Stimulated activated naive CD8-positive, alpha-beta T cell treated with anti-CD3 and anti-CD28 coated beads, Interleukin-15, Interleukin-2, amounts not matched to agents 100 ng/mL and 50 ng/mL, for 24 hours (primary cell): Measurements from ENCODE around the gene ARHGAP26.

Experiments
- H3K27ac Mint-ChIP-seq: one replicate; pipeline ENCODE4 v1.8.0; 2021; ENCODE audit warnings: mild to moderate bottlenecking, mixed read lengths
- H3K27me3 Mint-ChIP-seq: one replicate; pipeline ENCODE4 v1.8.0; 2021; ENCODE audit warnings: mixed read lengths
- H3K36me3 Mint-ChIP-seq: one replicate; pipeline ENCODE4 v1.8.0; 2021; ENCODE audit warnings: low read depth, mixed read lengths
- H3K4me1 Mint-ChIP-seq: one replicate; pipeline ENCODE4 v1.8.0; 2021; ENCODE audit warnings: low read depth, mixed read lengths
- H3K4me3 Mint-ChIP-seq: one replicate; pipeline ENCODE4 v1.8.0; 2021; ENCODE audit warnings: mild to moderate bottlenecking, mixed read lengths
- H3K9me3 Mint-ChIP-seq: one replicate; pipeline ENCODE4 v1.8.0; 2021; ENCODE audit warnings: mixed read lengths

ARHGAP26 gene

DNA sequence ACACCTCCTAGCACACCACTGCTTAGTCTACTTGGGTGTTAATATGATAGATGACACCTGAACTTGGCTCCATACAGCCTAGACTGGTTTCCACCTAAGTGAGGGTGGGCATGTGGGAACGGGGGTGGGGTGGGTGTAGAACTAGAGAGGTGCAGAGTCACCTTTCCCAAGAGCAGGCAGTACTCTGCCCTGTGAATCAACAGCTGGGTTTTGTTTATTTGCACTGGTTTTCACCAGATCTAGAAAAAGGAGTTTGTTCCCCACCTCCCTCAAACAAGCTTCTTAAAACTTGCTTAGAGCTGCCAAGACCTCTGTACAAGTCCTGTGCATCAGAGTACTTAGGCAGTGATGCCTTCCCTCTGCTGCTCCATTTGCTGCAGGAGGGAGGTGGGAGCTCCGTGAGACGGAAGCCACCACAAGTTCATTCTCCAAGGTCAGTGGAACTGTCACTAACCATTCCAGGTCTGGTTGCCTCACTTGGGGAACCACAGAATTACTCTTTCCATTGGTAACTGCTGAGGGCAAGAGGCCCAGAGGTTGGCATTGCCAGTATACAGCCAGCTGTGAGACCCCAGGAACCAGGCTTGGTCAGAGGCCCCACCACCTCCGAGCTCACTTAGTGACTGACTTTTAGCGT, 469.8 kb downstream of the ARHGAP26 start:
- H3K27me3 Mint-ChIP-seq, result no peaks in the 10 kb centered on the region
- peaks cover 5% of the 10 kb centered on the region for H3K9me3 Mint-ChIP-seq
- no peaks in the 10 kb centered on the region for H3K36me3 Mint-ChIP-seq
- no peaks in the 10 kb centered on the region for H3K4me1 Mint-ChIP-seq
- H3K4me3 Mint-ChIP-seq, result no peak overlapping the region
- H3K27ac Mint-ChIP-seq, result no peak overlapping the region

DNA sequence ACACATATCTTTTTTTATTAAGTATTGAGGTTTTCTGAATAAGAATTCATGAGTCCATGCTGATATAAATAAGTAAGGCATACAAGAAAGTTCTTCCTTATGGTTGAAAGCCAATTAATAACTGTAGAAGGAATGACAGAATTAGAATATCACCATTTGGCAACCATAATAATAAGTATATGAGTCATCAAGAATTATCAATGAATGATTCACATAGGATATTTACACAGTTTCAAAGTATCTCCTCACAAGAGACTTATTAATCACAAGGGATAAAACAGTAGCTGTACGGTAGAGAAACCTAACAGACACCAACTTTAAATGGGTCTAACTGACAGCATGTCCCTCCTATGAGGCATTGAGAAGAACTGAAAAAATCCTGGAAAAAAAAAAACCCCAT, 471.7 kb downstream of the ARHGAP26 start:
- H3K4me3 Mint-ChIP-seq, result no peak overlapping the region
- no peak overlapping the region for H3K27ac Mint-ChIP-seq
- peaks cover 11% of the 10 kb centered on the region for H3K9me3 Mint-ChIP-seq
- no peaks in the 10 kb centered on the region for H3K36me3 Mint-ChIP-seq
- no peaks in the 10 kb centered on the region for H3K27me3 Mint-ChIP-seq
- H3K4me1 Mint-ChIP-seq, result no peaks in the 10 kb centered on the region

DNA sequence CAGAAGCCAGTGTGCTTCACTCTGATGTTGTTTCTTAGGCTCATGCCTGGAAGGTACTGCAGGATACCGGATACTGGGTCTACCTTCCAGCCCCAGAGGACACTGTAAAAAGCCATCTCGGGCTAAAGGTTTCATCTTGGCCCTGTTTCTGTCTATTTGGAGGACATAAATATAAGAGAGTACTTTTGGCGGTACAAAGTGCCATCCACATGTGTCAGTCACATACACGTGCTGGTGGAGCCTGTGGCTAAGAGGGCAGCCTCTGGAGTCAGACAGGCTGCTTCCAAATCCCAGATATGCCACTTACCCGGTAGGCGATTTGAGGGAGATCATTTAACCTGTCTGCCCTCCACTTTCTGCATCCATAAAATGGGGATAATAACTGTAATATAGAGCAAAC, 472.9 kb downstream of the ARHGAP26 start:
- no peaks in the 10 kb centered on the region for H3K27me3 Mint-ChIP-seq
- H3K9me3 Mint-ChIP-seq, result peaks cover 11% of the 10 kb centered on the region
- H3K4me3 Mint-ChIP-seq, result no peak overlapping the region
- no peak overlapping the region for H3K27ac Mint-ChIP-seq
- H3K4me1 Mint-ChIP-seq, result no peaks in the 10 kb centered on the region
- H3K36me3 Mint-ChIP-seq, result no peaks in the 10 kb centered on the region

DNA sequence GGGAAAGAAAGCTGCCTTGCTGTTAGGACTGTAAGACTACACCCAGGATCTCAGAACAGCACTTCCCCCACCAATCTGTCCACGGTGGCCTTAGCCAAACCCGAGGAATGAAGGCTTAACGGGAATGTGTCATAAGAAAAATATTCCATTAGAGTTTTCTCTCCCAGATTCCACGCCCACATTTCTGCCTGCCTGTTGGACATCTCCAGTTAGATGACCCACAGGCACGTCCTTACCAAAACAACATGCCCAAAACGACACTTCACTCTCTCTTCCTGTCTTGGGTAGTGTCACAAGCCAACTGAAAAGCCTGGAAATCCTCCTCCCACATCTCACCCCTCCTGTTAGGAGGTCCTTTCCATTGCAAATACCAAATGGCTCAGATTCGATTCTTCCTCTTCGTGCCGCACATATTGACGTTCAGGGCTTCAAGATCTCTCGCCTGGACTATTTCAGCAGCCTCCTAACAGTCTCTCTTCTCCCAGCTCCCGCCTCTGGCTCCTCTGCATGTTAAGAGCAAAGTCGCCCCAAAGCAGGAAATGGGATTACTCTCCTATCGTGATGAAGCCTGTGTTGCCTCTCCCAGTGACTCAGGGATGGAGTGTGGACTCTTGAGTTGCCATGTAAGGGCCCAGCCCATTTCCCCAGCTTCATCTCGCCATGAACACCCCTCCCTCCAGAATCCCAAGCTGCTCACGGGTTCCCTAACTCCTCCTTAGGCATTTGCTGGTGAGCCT, 474.0 kb downstream of the ARHGAP26 start:
- Mint-ChIP-seq H3K27ac (no peak overlapping the region), H3K4me1 (no peaks in the 10 kb centered on the region), H3K36me3 (no peaks in the 10 kb centered on the region), H3K9me3 (peaks cover 11% of the 10 kb centered on the region), H3K27me3 (no peaks in the 10 kb centered on the region), H3K4me3 (no peak overlapping the region)

DNA sequence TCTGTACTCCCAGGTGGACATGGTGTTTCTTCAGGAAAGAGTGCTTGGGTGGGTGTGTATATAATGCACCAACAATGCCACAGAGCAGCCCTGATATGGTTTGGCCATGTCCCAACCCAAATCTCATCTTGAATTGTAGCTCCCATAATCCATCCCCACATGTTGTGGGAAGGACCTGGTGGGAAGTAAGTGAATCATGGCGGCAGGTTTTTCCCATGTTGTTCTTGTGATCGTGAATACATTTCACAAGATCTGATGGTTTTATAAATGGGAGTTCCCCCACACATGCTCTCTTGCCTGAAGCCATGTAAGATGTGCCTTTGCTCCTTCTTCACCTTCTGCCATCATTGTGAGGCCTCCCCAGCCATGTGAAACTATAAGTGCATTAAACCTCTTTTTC, 474.8 kb downstream of the ARHGAP26 start:
- Mint-ChIP-seq H3K27ac (no peak overlapping the region), H3K4me3 (no peak overlapping the region), H3K27me3 (no peaks in the 10 kb centered on the region), H3K9me3 (peaks cover 11% of the 10 kb centered on the region), H3K4me1 (no peaks in the 10 kb centered on the region), H3K36me3 (no peaks in the 10 kb centered on the region)

DNA sequence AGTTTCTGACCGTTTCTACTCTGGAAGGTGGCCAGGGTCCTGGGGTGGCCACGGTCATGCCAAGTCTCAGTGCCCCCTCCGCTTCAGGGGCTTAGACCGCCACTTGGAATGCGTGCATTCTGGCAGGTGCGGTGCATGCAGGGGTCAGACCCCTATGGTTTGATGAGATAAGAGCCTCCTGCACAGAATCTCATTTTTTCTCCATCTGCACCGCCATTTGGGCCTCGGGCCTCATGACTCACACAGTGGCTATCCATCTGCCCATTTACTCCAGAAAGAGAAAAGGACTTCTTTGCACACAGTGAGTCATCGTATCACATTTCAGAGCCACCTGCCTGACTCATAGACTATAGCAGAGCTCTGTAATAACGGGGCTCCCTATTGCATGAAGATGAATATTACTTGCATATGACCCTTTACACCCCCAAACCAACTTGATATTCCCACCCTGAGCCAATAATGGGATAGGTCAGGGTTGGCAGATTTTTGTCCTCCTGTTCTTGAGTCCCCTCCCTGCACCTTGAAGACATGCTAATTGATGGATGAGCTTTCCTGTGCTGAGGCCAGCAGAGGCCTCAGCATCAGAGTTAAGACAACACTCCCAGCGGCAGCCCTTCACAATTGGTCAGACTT, 475.9 kb downstream of the ARHGAP26 start:
- Mint-ChIP-seq H3K9me3 (peaks cover 11% of the 10 kb centered on the region), H3K4me1 (no peaks in the 10 kb centered on the region), H3K4me3 (no peak overlapping the region), H3K36me3 (no peaks in the 10 kb centered on the region), H3K27ac (no peak overlapping the region), H3K27me3 (no peaks in the 10 kb centered on the region)

DNA sequence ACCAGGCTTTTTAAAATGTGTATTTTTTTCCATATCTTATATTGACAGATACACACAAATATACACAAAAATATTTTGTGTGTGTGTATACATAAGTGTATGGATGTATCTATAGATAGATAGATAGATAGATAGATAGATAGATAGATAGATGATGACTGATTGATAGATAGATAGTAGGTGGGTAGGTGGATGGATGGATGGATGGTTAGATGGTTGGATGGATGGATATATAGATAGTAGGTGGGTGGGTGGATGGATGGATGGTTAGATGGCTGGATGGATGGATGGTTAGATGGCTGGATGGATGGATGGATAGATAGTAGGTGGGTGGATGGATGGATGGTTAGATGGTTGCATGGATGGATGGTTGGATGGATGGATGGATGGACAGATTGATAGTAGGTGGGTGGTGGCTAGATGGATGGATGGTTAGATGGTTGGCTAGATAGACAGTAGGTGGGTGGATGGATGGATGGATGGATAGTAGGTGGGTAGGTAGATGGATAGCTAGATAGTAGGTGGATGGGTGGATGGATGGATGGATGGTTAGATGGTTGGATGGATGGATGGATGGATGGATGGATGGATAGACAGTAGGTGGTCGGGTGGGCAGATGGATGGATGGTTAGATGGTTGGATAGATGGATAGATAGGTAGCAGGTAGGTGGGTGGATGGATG, 477.1 kb downstream of the ARHGAP26 start:
- Mint-ChIP-seq H3K4me3 (no peak overlapping the region), H3K9me3 (peaks cover 11% of the 10 kb centered on the region), H3K4me1 (no peaks in the 10 kb centered on the region), H3K36me3 (no peaks in the 10 kb centered on the region), H3K27me3 (no peaks in the 10 kb centered on the region), H3K27ac (no peak overlapping the region)

DNA sequence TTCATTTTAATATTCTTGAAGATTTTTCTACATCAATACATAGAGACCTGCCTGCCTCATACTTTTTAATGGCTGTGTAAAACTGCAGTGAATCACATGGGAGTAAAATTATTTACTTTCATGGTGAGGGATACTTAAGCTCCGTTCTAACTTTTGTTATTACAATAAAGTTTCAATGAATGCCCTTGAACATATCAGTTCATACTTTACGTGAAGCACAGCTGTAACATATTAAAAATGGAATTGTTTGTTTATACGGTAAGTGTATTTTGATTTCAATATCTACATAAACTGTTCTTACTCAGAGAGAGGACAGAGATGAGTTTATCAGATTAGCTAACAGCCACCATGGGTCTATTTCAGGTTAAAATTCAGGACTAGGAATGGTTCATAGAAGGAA, 478.2 kb downstream of the ARHGAP26 start:
- Mint-ChIP-seq H3K36me3 (no peaks in the 10 kb centered on the region), H3K27me3 (no peaks in the 10 kb centered on the region), H3K4me1 (no peaks in the 10 kb centered on the region), H3K9me3 (peaks cover 11% of the 10 kb centered on the region), H3K4me3 (no peak overlapping the region), H3K27ac (no peak overlapping the region)

DNA sequence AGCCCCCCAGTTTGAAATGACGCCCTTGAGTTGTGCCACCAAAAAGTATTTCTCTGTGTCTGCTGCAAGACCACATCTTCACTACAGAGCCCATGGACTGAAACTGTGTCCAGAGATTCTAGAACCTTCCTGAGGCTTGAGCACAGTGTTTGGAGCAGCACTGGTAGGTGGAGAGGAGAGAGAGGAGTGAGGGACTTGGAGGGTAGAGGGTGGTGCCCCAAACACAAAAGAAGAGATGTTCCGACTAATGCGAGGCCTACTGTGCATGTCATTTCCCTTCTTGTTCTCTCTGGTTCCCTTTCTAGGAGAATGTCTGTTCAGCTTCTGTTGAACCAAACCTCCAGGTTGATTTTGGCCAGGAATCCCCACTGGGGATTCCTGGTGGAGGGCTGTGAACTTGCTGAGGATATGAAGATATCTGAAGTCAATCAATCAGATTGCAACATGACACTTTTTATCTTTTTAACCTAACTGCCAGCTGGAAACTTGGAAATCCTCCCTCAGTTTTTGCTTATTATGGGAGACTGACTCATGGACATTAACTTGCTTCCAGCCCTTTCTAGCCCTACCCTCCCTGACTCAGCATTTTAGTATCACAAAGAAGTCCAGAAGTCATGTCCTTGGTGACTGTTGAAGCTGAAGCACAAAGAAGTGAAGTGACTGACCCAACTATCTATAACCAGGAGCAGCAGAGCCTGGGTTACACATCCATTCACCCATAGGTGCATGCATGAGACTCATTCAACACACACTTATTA, 478.8 kb downstream of the ARHGAP26 start:
- H3K4me1 Mint-ChIP-seq, result no peaks in the 10 kb centered on the region
- no peak overlapping the region for H3K4me3 Mint-ChIP-seq
- no peak overlapping the region for H3K27ac Mint-ChIP-seq
- peaks cover 11% of the 10 kb centered on the region for H3K9me3 Mint-ChIP-seq
- H3K36me3 Mint-ChIP-seq, result no peaks in the 10 kb centered on the region
- no peaks in the 10 kb centered on the region for H3K27me3 Mint-ChIP-seq

DNA sequence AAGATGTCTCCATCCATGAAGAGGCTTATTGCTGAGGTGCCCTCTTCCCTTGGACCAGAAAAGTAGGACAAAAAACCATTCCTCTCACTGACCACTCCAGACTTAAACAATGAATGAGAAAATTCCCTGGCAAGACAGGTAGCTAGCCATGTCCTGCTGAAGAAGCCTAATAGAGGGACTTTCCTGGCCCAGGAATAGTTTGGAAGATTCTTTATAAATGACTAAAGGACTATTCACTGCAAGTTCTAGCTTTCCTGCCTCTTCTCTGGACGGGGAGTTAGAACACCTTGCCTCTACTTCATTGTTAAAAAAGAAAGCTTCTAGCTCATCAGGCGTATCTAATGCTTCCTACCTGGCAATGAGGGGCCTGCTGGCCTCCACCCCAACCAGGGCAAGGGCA, 479.7 kb downstream of the ARHGAP26 start:
- Mint-ChIP-seq H3K27me3 (no peaks in the 10 kb centered on the region), H3K4me1 (no peaks in the 10 kb centered on the region), H3K27ac (no peak overlapping the region), H3K9me3 (peaks cover 7% of the 10 kb centered on the region), H3K36me3 (no peaks in the 10 kb centered on the region), H3K4me3 (no peak overlapping the region)

DNA sequence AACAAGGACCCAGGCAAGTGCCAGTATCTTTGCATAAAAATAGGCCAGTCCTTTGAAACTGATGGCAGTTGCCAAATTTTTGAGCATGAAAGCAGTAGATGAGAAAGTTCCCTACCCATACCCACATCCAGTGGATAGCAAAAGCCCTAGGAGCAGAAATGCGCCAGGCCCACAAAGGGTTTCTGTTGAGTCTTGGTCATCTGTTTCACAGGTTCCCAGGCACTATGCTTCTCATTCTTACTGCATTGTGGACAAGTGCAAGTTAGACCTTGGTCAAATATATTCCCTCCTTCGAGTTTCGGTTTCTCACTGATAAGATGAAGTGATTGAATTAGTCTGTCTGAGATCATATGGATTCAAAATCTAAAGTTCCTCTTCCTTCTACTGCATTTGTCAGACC, 481.0 kb downstream of the ARHGAP26 start:
- no peaks in the 10 kb centered on the region for H3K27me3 Mint-ChIP-seq
- no peak overlapping the region for H3K27ac Mint-ChIP-seq
- H3K9me3 Mint-ChIP-seq, result no peaks in the 10 kb centered on the region

DNA sequence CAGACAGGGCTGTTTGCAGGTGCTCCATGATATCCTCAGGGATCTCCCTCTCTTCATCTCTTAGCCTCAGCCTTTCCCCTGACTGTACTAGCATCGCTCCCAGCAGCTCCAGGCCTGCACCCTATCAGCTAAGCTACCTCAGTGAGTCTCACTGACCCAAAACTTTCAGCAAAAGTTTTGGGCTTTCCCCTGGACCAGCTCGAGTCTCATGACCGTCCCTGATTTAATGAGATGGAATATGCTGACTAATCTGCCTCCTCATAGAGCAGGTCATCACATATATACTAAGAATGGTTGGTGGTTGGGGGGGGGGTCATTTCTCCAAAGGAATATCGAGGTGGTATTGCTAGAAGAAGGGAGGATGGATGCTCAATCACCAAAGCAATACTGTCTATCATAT, 481.8 kb downstream of the ARHGAP26 start:
- Mint-ChIP-seq H3K27ac (no peak overlapping the region), H3K9me3 (no peaks in the 10 kb centered on the region), H3K4me1 (no peaks in the 10 kb centered on the region), H3K36me3 (no peaks in the 10 kb centered on the region), H3K27me3 (no peaks in the 10 kb centered on the region), H3K4me3 (no peak overlapping the region)

More for the DNA sequence above, 481.0 kb downstream of the ARHGAP26 start:
- Mint-ChIP-seq H3K4me3 (no peak overlapping the region), H3K36me3 (no peaks in the 10 kb centered on the region), H3K4me1 (no peaks in the 10 kb centered on the region)

DNA sequence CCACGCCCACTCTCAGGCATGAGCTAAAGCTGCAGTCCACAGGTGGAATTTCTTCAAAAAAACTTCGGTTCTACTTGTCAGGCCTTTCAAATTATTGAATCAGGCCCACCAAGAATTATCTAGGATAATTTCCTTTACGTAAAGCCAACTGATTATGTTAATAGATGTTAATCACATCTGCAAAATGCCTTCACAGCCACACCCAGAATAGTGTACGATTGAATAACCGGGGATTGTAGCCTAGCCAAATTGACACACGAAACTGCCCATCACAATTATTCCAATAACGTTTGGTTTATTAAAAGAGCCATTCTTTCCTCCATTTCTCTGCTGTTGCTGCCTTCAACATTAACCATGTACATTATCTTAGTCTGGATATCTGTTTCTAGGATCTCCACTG, 484.6 kb downstream of the ARHGAP26 start:
- Mint-ChIP-seq H3K4me3 (no peak overlapping the region), H3K27me3 (no peaks in the 10 kb centered on the region), H3K4me1 (no peaks in the 10 kb centered on the region), H3K9me3 (no peaks in the 10 kb centered on the region), H3K36me3 (no peaks in the 10 kb centered on the region), H3K27ac (no peak overlapping the region)

DNA sequence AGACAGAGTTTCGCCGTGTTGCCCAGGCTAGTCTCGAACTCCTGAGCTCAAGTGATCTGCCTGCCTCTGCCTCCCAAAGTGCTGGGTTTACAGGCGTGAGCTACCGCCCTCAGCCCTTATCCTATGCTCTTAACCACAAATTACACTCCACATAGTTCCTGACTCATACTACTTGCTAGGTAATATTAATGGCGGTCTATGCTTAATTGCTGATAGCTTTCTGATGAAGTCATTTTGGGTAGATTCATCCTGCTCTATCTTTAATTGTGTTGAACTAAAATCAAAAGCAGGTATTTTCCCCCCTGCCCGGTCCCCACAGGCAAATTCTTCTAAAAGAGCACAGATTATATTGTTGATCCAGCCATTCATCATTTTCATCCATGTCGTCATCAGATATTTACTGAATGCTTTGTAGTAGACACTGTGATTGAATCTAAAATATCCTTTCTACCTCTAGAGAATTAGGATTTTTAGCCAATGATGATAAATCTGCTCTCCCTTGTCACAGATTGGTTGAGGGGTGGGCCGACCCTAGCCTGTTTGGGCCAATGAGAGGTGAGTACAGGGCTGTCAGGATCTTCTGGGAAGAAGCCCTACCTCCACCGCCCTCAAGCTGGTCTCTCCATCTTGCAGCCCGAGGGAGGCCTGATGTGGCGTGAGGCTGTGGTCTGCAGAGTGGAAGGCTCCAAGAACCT, 488.5 kb downstream of the ARHGAP26 start:
- Mint-ChIP-seq H3K27ac (no peak overlapping the region), H3K4me3 (no peak overlapping the region), H3K4me1 (peaks cover 17% of the 10 kb centered on the region), H3K36me3 (no peaks in the 10 kb centered on the region), H3K9me3 (no peaks in the 10 kb centered on the region), H3K27me3 (no peaks in the 10 kb centered on the region)
